ENCODE data around the gene APOE. TPM values are rescaled to one million over a fixed set of nuclear protein-coding genes. Genes with fewer than 3 reads are reported as not detected.
"Not testable (repeated sequence)": the region's sequence is repeated elsewhere in the genome, so short reads cannot be mapped to it uniquely, and the experiment has no call there.

APOE gene
- total RNA-seq, 2 donors from 2014 or later, result 85.3 to 403 TPM

- TF ChIP-seq CTCF (IDR thresholded peaks at IDR 0.05), result no peak
- Histone ChIP-seq H3K4me1 (peaks cover 0 to 17% of the 10 kb centered on the region in 2 donors), H3K9me3 (no peaks in the 10 kb centered on the region), H3K27ac (no peak overlapping the region), H3K27me3 (no peaks in the 10 kb centered on the region), H3K36me3 (no peaks in the 10 kb centered on the region), H3K4me3 (no peak overlapping the region)
- DNase-seq (ENCODE audit: low spot score), result no peak
Measured at GRCh38 chr19:44912854-44913253, 7.3 kb downstream of the APOE start.

GRCh38 chr19:44913512-44914432, 8.2 kb downstream of the APOE start:
- H3K36me3 ChIP-seq; H3K4me3 ChIP-seq; H3K9me3 ChIP-seq; H3K27ac ChIP-seq; DNase-seq (ENCODE audit: low spot score); H3K27me3 ChIP-seq: not testable (repeated sequence)
- peaks cover 0 to 17% of the 10 kb centered on the region in 2 donors for H3K4me1 ChIP-seq

GRCh38 chr19:44914433-44915206, 9.0 kb downstream of the APOE start, which contains the start of gene APOC1:
APOC1 (plus strand) TSS chr19:44914608; CDS start chr19:44914892, 284 bp downstream.
- DNase-seq (ENCODE audit: low spot score), result peak; percentile 94
- H3K27ac ChIP-seq, result peak within 1 kb of the TSS in 1 of 2 donors; percentile 10
- not testable (repeated sequence) for H3K36me3 ChIP-seq

GRCh38 chr19:44924243-44924725, 18.7 kb downstream of the APOE start:
- H3K9me3 ChIP-seq, result no peaks in the 10 kb centered on the region
- no peak overlapping the region for H3K4me3 ChIP-seq
- H3K27me3 ChIP-seq, result no peaks in the 10 kb centered on the region
- TF ChIP-seq CTCF (IDR thresholded peaks at IDR 0.05), result no peak
- H3K4me1 ChIP-seq, result peaks cover 0 to 32% of the 10 kb centered on the region in 2 donors
- H3K36me3 ChIP-seq, result no peaks in the 10 kb centered on the region
- no peak overlapping the region for H3K27ac ChIP-seq
- DNase-seq (ENCODE audit: low spot score), result no peak

More at GRCh38 chr19:44914433-44915206, 9.0 kb downstream of the APOE start, which contains the start of gene APOC1:
- peak within 1 kb of the TSS; percentile 51 to 53 for H3K4me3 ChIP-seq
- peaks cover 0 to 17% of the 10 kb centered on the region in 2 donors for H3K4me1 ChIP-seq
- H3K27me3 ChIP-seq, H3K9me3 ChIP-seq: not testable (repeated sequence)

DNA sequence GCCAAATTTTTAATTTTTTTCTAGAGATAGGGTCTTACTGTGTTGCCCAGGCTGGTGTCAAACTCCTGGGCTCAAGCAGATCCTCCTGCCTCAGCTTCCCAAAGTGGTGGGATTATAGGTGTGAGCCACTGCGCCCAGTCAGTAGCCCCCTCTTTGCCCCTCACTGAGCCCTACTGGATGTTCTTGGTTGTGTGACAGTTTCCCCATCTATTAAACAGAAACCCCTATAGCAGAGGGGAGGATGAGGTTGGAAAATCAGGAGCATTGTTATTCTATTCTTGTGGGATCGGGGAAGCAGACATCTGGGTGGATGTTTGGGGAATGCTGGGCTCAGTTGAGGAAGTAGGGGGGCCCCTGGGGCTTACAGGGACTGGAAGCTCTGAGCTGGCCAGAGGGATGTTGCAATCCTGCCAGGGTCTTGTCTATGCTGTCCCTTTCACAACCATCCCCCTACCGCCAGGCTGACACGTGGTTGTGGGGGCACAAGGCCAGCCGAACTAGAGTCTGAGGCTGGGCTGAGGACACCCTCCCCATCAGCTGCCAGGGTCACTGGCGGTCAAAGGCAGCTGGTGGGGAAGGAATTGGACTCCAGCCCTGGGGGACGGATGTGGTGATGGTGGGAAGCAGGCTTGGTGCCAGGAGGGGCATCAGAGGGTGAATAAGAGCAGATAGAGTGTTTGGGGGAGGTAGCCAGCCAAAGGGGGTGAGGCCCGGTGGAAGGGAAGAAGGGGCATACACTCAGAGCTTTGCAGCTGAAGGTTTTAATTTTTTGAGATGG, 19.7 kb downstream of the APOE start:
- Histone ChIP-seq H3K4me3 (no peak overlapping the region), H3K9me3 (no peaks in the 10 kb centered on the region), H3K36me3 (no peaks in the 10 kb centered on the region), H3K27me3 (no peaks in the 10 kb centered on the region), H3K4me1 (peaks cover 0 to 32% of the 10 kb centered on the region in 2 donors), H3K27ac (peak overlapping the region in 1 of 2 donors; percentile 9)
- no peak for TF ChIP-seq CTCF (IDR thresholded peaks at IDR 0.05)
- DNase-seq (ENCODE audit: low spot score), result peak; percentile 93

DNA sequence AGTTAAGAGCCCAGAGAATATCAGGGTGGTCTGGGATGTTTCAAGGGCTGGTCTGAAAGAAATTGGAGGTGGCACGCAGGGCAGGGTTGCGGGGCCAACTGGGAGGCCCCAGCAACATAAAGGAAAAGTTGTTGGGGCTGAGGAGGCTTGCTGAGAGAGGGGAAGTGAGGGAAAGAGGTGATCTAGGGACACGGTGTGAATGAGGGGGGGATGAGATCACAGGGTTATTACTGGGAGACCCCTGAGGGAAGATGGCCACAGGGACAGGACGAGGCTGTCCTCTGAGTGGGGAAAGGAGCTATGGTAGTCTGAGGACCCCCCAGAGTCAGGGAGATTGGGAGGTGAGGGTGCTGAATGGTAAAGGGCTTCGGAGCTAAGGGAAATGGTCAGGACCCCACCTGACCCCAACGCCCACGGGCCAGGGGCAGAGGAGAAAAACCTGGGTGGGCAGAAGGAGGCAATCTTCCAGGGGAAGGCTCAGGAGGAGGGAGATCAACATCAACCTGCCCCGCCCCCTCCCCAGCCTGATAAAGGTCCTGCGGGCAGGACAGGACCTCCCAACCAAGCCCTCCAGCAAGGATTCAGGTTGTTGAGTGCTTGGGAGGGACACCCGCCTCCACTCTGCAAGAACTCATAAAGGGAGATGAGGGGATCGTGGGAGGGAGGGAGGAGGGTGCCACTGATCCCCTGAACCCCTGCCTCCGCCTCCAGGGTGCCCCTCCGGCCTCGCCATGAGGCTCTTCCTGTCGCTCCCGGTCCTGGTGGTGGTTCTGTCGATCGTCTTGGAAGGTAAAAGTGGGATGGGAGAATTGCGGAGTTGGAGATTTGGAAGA, 20.9 kb downstream of the APOE start:
- not testable (repeated sequence) for H3K9me3 ChIP-seq; DNase-seq (ENCODE audit: low spot score); H3K27me3 ChIP-seq; H3K27ac ChIP-seq; H3K36me3 ChIP-seq
- Histone ChIP-seq H3K4me1 (peaks cover 0 to 32% of the 10 kb centered on the region in 2 donors), H3K4me3 (peak overlapping the region in 1 of 2 donors; percentile 17)
